WTC11 (cell line): Measurements from ENCODE around the gene SLC26A11. TPM values are rescaled to one million over a fixed set of nuclear protein-coding genes. Genes with fewer than 3 reads are reported as not detected.

Experiments
- ATAC-seq: fragments of 200-7000 bp; cut with Tn5 transposase; 2 replicates; pipeline ENCODE4 v1.10.0; 2021; ENCODE audit warnings: mild to moderate bottlenecking, moderate library complexity
- CTCF ChIA-PET: fragments of 300-600 bp; sonication (Branson Sonifier 250); formaldehyde crosslinking; loops from one replicate; lab custom pipeline; 2021; ENCODE audit warnings: antibody characterized with exemption; lab: Charles Lee
- POLR2A ChIA-PET: fragments of 350-600 bp; sonication (Branson Sonifier 250); formaldehyde crosslinking; loops from one replicate; lab custom pipeline; 2021; ENCODE audit warnings: antibody characterized with exemption; lab: Charles Lee
- DNase-seq: peaks from one replicate; pipeline ENCODE4 v3.0.0; 2021; ENCODE audit warnings: low spot score
- H3K27ac Mint-ChIP-seq: 2 replicates; pipeline ENCODE4 v1.8.0; 2021; ENCODE audit warnings: mixed read lengths
- H3K27me3 Mint-ChIP-seq: 2 replicates; pipeline ENCODE4 v1.8.0; 2021; ENCODE audit warnings: low read depth, mild to moderate bottlenecking, moderate library complexity, mixed read lengths
- H3K36me3 Mint-ChIP-seq: 2 replicates; pipeline ENCODE4 v1.8.0; 2021; ENCODE audit warnings: mixed read lengths
- H3K4me1 Mint-ChIP-seq: 2 replicates; pipeline ENCODE4 v1.8.0; 2022; ENCODE audit warnings: mixed read lengths
- H3K4me3 Mint-ChIP-seq: 2 replicates; pipeline ENCODE4 v1.8.0; 2021; ENCODE audit warnings: mild to moderate bottlenecking, moderate library complexity, mixed read lengths
- H3K9me3 Mint-ChIP-seq: 2 replicates; pipeline ENCODE4 v1.8.0; 2021; ENCODE audit warnings: mixed read lengths
- CBFB ChIP-seq: sonication (generic); formaldehyde crosslinking; IDR thresholded peaks from 2 replicates; pipeline ENCODE4 v1.8.1; 2022; ENCODE audit warnings: mild to moderate bottlenecking, low read depth, missing genetic modification reagents
- CREM ChIP-seq: sonication (generic); formaldehyde crosslinking; IDR thresholded peaks from 2 replicates; pipeline ENCODE4 v1.8.1; 2022; ENCODE audit warnings: mild to moderate bottlenecking, missing genetic modification reagents, moderate library complexity
- CTCF ChIP-seq: fragments of 200-600 bp; IDR thresholded peaks from 2 replicates; pipeline ENCODE4 v1.8.0; 2022; ENCODE audit warnings: antibody characterized with exemption
- E2F1 ChIP-seq: sonication (generic); formaldehyde crosslinking; IDR thresholded peaks from 2 replicates; pipeline ENCODE4 v1.8.0; 2022; ENCODE audit warnings: mild to moderate bottlenecking, missing genetic modification reagents
- ETV6 ChIP-seq: sonication (generic); formaldehyde crosslinking; IDR thresholded peaks from 2 replicates; pipeline ENCODE4 v1.8.1; 2022; ENCODE audit warnings: mild to moderate bottlenecking, missing genetic modification reagents
- FOXK1 ChIP-seq: sonication (generic); formaldehyde crosslinking; IDR thresholded peaks from 2 replicates; pipeline ENCODE4 v1.8.0; 2022; ENCODE audit warnings: mild to moderate bottlenecking, moderate library complexity, missing genetic modification reagents
- GTF2I ChIP-seq: fragments of 250-450 bp; sonication (Bioruptor Pico); conservative IDR thresholded peaks from 2 replicates; pipeline ENCODE4 v1.4.0; 2021; ENCODE audit warnings: mild to moderate bottlenecking
- HMGXB4 ChIP-seq: sonication (generic); formaldehyde crosslinking; IDR thresholded peaks from 2 replicates; pipeline ENCODE4 v1.8.1; 2023; ENCODE audit warnings: mild to moderate bottlenecking, moderate library complexity, missing genetic modification reagents
- IRF2 ChIP-seq: sonication (generic); formaldehyde crosslinking; IDR thresholded peaks from 2 replicates; pipeline ENCODE4 v1.8.0; 2022; ENCODE audit warnings: low read depth, missing genetic modification reagents, borderline replicate concordance
- JUN ChIP-seq: sonication (generic); formaldehyde crosslinking; IDR thresholded peaks from 2 replicates; pipeline ENCODE4 v1.8.0; 2023; ENCODE audit warnings: mild to moderate bottlenecking, missing genetic modification reagents
- MLX ChIP-seq: sonication (generic); formaldehyde crosslinking; IDR thresholded peaks from 2 replicates; pipeline ENCODE4 v1.8.1; 2023; ENCODE audit warnings: mild to moderate bottlenecking, missing genetic modification reagents, moderate library complexity
- NFATC4 ChIP-seq: fragments of 250-450 bp; sonication (Bioruptor Pico); IDR thresholded peaks from 2 replicates; pipeline ENCODE4 v1.9.0; 2021; ENCODE audit warnings: mild to moderate bottlenecking
- NR3C1 ChIP-seq: sonication (generic); formaldehyde crosslinking; conservative IDR thresholded peaks from 2 replicates; pipeline ENCODE4 v1.8.1; 2023; ENCODE audit warnings: low read depth, mild to moderate bottlenecking, missing genetic modification reagents
- PRDM15 ChIP-seq: sonication (generic); formaldehyde crosslinking; IDR thresholded peaks from 2 replicates; pipeline ENCODE4 v1.8.0; 2022; ENCODE audit warnings: missing genetic modification reagents
- SMAD4 ChIP-seq: sonication (generic); formaldehyde crosslinking; IDR thresholded peaks from 2 replicates; pipeline ENCODE4 v1.8.0; 2022; ENCODE audit warnings: mild to moderate bottlenecking, missing genetic modification reagents
- SP1 ChIP-seq: sonication (generic); formaldehyde crosslinking; conservative IDR thresholded peaks from 2 replicates; pipeline ENCODE4 v1.8.1; 2022; ENCODE audit warnings: missing genetic modification reagents
- USF1 ChIP-seq: sonication (generic); formaldehyde crosslinking; IDR thresholded peaks from 2 replicates; pipeline ENCODE4 v1.8.0; 2022; ENCODE audit warnings: mild to moderate bottlenecking, missing genetic modification reagents
- ZMAT4 ChIP-seq: fragments of 250-450 bp; sonication (Bioruptor Pico); IDR thresholded peaks from 2 replicates; pipeline ENCODE4 v1.9.0; 2021; ENCODE audit warnings: mild to moderate bottlenecking
- ZNF121 ChIP-seq: sonication (generic); formaldehyde crosslinking; IDR thresholded peaks from 2 replicates; pipeline ENCODE4 v1.8.0; 2023; ENCODE audit warnings: missing genetic modification reagents
- ZNF317 ChIP-seq: sonication (generic); formaldehyde crosslinking; IDR thresholded peaks from 2 replicates; pipeline ENCODE4 v1.8.1; 2023; ENCODE audit warnings: low read depth, mild to moderate bottlenecking, moderate library complexity, missing genetic modification reagents, borderline replicate concordance
- ZNF396 ChIP-seq: fragments of 250-450 bp; sonication (Bioruptor Pico); IDR thresholded peaks from 2 replicates; pipeline ENCODE4 v1.8.0; 2021; ENCODE audit warnings: mild to moderate bottlenecking, moderate library complexity, borderline replicate concordance
- ZNF416 ChIP-seq: fragments of 250-450 bp; sonication (Bioruptor Pico); IDR thresholded peaks from 2 replicates; pipeline ENCODE4 v1.9.0; 2021; ENCODE audit warnings: mild to moderate bottlenecking, inconsistent platforms
- total RNA-seq: library from RNA; stranded (reverse); gene quantifications from 3 replicates; pipeline ENCODE4 v1.2.3, GENCODE V29; 2021

SLC26A11 gene
- total RNA-seq, 1 experiment from 2014 or later: 26.4 TPM

GRCh38 chr17:80247561-80247960 lies 27.3 kb downstream of the SLC26A11 start (continued):
- TF ChIP-seq PRDM15: no peak
- TF ChIP-seq GTF2I (CRISPR knock-in tag): no peak
- no peak for TF ChIP-seq CTCF
- TF ChIP-seq IRF2 (CRISPR knock-in tag): no peak
- TF ChIP-seq MLX (CRISPR knock-in tag): no peak

GRCh38 chr17:80248001-80248893 lies 28.0 kb downstream of the SLC26A11 start:
- no peaks in the 10 kb centered on the region for H3K4me1 Mint-ChIP-seq
- ATAC-seq (no peak), DNase-seq (no peak)
- H3K27me3 Mint-ChIP-seq: no peaks in the 10 kb centered on the region
- H3K36me3 Mint-ChIP-seq: peaks cover 11% of the 10 kb centered on the region
- POLR2A ChIA-PET: no interaction called here
- no peak for TF ChIP-seq FOXK1 (CRISPR knock-in tag)
- TF ChIP-seq ZNF121: no peak
- no peak for TF ChIP-seq ZMAT4 (CRISPR knock-in tag)
- no peak for TF ChIP-seq JUN (CRISPR knock-in tag)
- TF ChIP-seq SP1 (CRISPR knock-in tag): no peak
- CTCF ChIA-PET: interaction anchor here (0.8 kb wide), 1 partner anchor 113 kb away, joined by 3 read pairs; no protein-coding TSS in a partner anchor
- H3K4me3 Mint-ChIP-seq: no peak overlapping the region
- H3K27ac Mint-ChIP-seq: no peak overlapping the region
- no peaks in the 10 kb centered on the region for H3K9me3 Mint-ChIP-seq

GRCh38 chr17:80248894-80249710 lies 28.9 kb downstream of the SLC26A11 start:
- ChIA-PET CTCF (interaction anchor here (0.8 kb wide), 1 partner anchor 112 kb away, joined by 3 read pairs; no protein-coding TSS in a partner anchor), POLR2A (no interaction called here)
- Mint-ChIP-seq H3K36me3 (peaks cover 11% of the 10 kb centered on the region), H3K27me3 (no peaks in the 10 kb centered on the region), H3K9me3 (no peaks in the 10 kb centered on the region), H3K4me1 (no peaks in the 10 kb centered on the region), H3K27ac (no peak overlapping the region), H3K4me3 (no peak overlapping the region)
- DNase-seq (no peak), ATAC-seq (no peak)
- TF ChIP-seq ZNF396 (CRISPR knock-in tag) (no peak), SMAD4 (CRISPR knock-in tag) (no peak), USF1 (CRISPR knock-in tag) (no peak), ZNF317 (CRISPR knock-in tag) (no peak), SP1 (CRISPR knock-in tag) (no peak), HMGXB4 (CRISPR knock-in tag) (no peak), NR3C1 (CRISPR knock-in tag) (no peak), NFATC4 (CRISPR knock-in tag) (no peak), ETV6 (CRISPR knock-in tag) (no peak), ZNF416 (CRISPR knock-in tag) (no peak), CBFB (CRISPR knock-in tag) (no peak), CREM (CRISPR knock-in tag) (no peak), E2F1 (CRISPR knock-in tag) (no peak)
